Upper lobe of left lung (tissue), 4 donors: ENCODE results near the gene SMARCE1.

ENCODE experiments used
- EP300 ChIP-seq, 4 donors: sonication (generic); formaldehyde crosslinking; IDR thresholded peaks; one replicate each; pipeline ENCODE4 v1.5.1; 2017; ENCODE audit warnings: antibody characterized with exemption in 4 of 4, control low read depth in 2 of 4
- TF ChIP-seq, protein P1 (sequence below), 6 experiments: fragments of 450-650 bp in 4 of 6; fragments of 200-600 bp in 2 of 6; sonication (generic) in 2 of 6; IDR thresholded peaks; one replicate each; pipeline ENCODE4 v1.5.1; 2016 to 2019; ENCODE audit warnings: antibody characterized with exemption in 6 of 6

DNA sequence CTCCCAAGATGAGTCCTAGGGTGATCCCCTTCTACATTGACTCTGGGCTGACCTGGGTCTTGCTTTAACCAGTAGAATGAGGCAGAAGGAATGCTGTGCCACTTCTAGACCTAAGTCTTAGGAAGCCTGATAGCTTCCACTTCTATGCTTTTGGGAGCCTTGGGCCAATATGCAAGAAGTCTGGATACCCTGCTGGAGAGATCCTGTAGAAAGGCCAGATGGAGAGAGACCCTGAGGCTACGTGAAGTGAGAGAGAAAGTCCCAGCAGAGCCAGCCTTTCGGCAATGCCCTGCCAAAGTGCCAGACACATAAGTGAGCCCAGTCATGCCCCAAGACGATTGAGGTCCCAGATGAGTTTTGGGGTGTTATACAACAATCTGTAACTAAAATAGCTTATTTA is 15.6 kb upstream of the SMARCE1 start:
- no peak for TF ChIP-seq EP300 (IDR thresholded peaks at IDR 0.05)
- TF ChIP-seq, protein P1, sequence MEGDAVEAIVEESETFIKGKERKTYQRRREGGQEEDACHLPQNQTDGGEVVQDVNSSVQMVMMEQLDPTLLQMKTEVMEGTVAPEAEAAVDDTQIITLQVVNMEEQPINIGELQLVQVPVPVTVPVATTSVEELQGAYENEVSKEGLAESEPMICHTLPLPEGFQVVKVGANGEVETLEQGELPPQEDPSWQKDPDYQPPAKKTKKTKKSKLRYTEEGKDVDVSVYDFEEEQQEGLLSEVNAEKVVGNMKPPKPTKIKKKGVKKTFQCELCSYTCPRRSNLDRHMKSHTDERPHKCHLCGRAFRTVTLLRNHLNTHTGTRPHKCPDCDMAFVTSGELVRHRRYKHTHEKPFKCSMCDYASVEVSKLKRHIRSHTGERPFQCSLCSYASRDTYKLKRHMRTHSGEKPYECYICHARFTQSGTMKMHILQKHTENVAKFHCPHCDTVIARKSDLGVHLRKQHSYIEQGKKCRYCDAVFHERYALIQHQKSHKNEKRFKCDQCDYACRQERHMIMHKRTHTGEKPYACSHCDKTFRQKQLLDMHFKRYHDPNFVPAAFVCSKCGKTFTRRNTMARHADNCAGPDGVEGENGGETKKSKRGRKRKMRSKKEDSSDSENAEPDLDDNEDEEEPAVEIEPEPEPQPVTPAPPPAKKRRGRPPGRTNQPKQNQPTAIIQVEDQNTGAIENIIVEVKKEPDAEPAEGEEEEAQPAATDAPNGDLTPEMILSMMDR (IDR thresholded peaks at IDR 0.05): no peak
